Hepatocyte (in vitro differentiated cells): ENCODE results near the gene FGF3. TPM values are rescaled to one million over a fixed set of nuclear protein-coding genes. Genes with fewer than 3 reads are reported as not detected.

Experiments used
- DNase-seq: peaks from one replicate; pipeline ENCODE4 v3.0.0-alpha.2; 2016; ENCODE audit warnings: low spot score
- H2AFZ ChIP-seq: fragments of 200-600 bp; sonication (generic); 2 replicates; pipeline ENCODE4 v1.6.0; 2016; ENCODE audit warnings: antibody characterized with exemption, mild to moderate bottlenecking
- H3K27ac ChIP-seq: fragments of 200-600 bp; sonication (generic); 2 replicates; pipeline ENCODE4 v1.5.1; 2016; ENCODE audit warnings: mild to moderate bottlenecking
- H3K27me3 ChIP-seq: fragments of 200-600 bp; sonication (generic); 2 replicates; pipeline ENCODE4 v1.6.1; 2016
- H3K36me3 ChIP-seq: fragments of 200-600 bp; sonication (generic); replicated peaks from 2 replicates; pipeline ENCODE4 v1.5.1; 2016; ENCODE audit warnings: low read depth; ENCODE audit not compliant: insufficient read depth
- H3K4me1 ChIP-seq: fragments of 200-600 bp; sonication (generic); 2 replicates; pipeline ENCODE4 v1.5.1; 2016; ENCODE audit warnings: mild to moderate bottlenecking, moderate library complexity; ENCODE audit not compliant: insufficient read depth
- H3K4me2 ChIP-seq: fragments of 200-600 bp; sonication (generic); 2 replicates; pipeline ENCODE4 v1.6.0; 2016
- H3K4me3 ChIP-seq: fragments of 200-600 bp; sonication (generic); 2 replicates; pipeline ENCODE4 v1.5.1; 2016; ENCODE audit warnings: mild to moderate bottlenecking
- H3K79me2 ChIP-seq: fragments of 200-600 bp; sonication (generic); 2 replicates; pipeline ENCODE4 v1.6.0; 2017; ENCODE audit warnings: mild to moderate bottlenecking
- H3K9me2 ChIP-seq: fragments of 200-600 bp; sonication (generic); replicated peaks from 2 replicates; pipeline ENCODE4 v1.6.0; 2017; ENCODE audit warnings: mild to moderate bottlenecking; ENCODE audit not compliant: insufficient read depth
- H3K9me3 ChIP-seq: fragments of 200-600 bp; sonication (generic); 2 replicates; pipeline ENCODE4 v1.5.1; 2016; ENCODE audit warnings: low read depth, mild to moderate bottlenecking
- H4K20me1 ChIP-seq: fragments of 200-600 bp; sonication (generic); 2 replicates; pipeline ENCODE4 v1.6.0; 2016; ENCODE audit warnings: mild to moderate bottlenecking; ENCODE audit not compliant: insufficient read depth, poor library complexity, severe bottlenecking
- CTCF ChIP-seq: fragments of 200-600 bp; sonication (generic); IDR thresholded peaks from 2 replicates; pipeline ENCODE4 v1.5.1; 2016; ENCODE audit warnings: antibody characterized with exemption, mild to moderate bottlenecking; ENCODE audit not compliant: poor library complexity
- EZH2 ChIP-seq: fragments of 200-600 bp; sonication (generic); IDR thresholded peaks from 2 replicates; pipeline ENCODE4 v1.6.1; 2016; ENCODE audit warnings: antibody characterized with exemption, mild to moderate bottlenecking, borderline replicate concordance
- EZH2phosphoT487 ChIP-seq: fragments of 200-600 bp; sonication (generic); IDR thresholded peaks from one replicate; pipeline ENCODE4 v1.6.1; 2018; ENCODE audit warnings: antibody characterized with exemption, mild to moderate bottlenecking, low read depth, moderate library complexity; ENCODE audit not compliant: unreplicated experiment, severe bottlenecking
- WGBS: methylation state at CpG from one replicate; pipeline ENCODE4 v1.1.6; 2016; ENCODE audit warnings: low lambda C conversion rate; ENCODE audit errors: missing lambda C conversion rate; 5-methylcytosine and 5-hydroxymethylcytosine counted together
- polyA plus RNA-seq: library from polyadenylated mRNA; unstranded; fragments of >200 nt; fragmentation: Nextera tagmentation; extraction: Ambion mirVana; gene quantifications from 2 replicates; pipeline ENCODE4 v1.2.1, GENCODE V29; 2016
- total RNA-seq: library from RNA; depleted of rRNA; stranded (reverse); fragments of >200 nt; gene quantifications from 2 replicates; pipeline ENCODE4 v1.2.3, GENCODE V29; 2014

Gene FGF3
- total and polyA plus RNA-seq, 2 experiments from 2014 or later: not detected

GRCh38 chr11:69814902-69815301, 4.3 kb downstream of the FGF3 start:
- no peaks in the 10 kb centered on the region for H3K9me2 ChIP-seq
- no peak overlapping the region for H3K27ac ChIP-seq
- H3K27me3 ChIP-seq: peaks cover 55% of the 10 kb centered on the region
- no peak for DNase-seq
- no peaks in the 10 kb centered on the region for H4K20me1 ChIP-seq
- H3K9me3 ChIP-seq: no peaks in the 10 kb centered on the region
- no peaks in the 10 kb centered on the region for H3K36me3 ChIP-seq
- H2AFZ ChIP-seq: no peak overlapping the region
- no peak for TF ChIP-seq EZH2phosphoT487
- no peak for TF ChIP-seq EZH2
- TF ChIP-seq CTCF: no peak
- H3K4me1 ChIP-seq: peaks cover 12% of the 10 kb centered on the region
- H3K4me2 ChIP-seq: no peak overlapping the region
- H3K4me3 ChIP-seq: no peak overlapping the region
- H3K79me2 ChIP-seq: no peaks in the 10 kb centered on the region

GRCh38 chr11:69814411-69814810, 4.8 kb downstream of the FGF3 start:
- H3K9me3 ChIP-seq: no peaks in the 10 kb centered on the region
- peaks cover 12% of the 10 kb centered on the region for H3K4me1 ChIP-seq
- H2AFZ ChIP-seq: no peak overlapping the region
- no peak overlapping the region for H3K4me2 ChIP-seq
- H3K27me3 ChIP-seq: peaks cover 51% of the 10 kb centered on the region
- H3K4me3 ChIP-seq: no peak overlapping the region
- H3K9me2 ChIP-seq: no peaks in the 10 kb centered on the region
- H3K27ac ChIP-seq: no peak overlapping the region
- 60% methylated on average over 7 of the region's 7 CpGs for WGBS
- no peaks in the 10 kb centered on the region for H3K79me2 ChIP-seq
- no peaks in the 10 kb centered on the region for H4K20me1 ChIP-seq
- no peaks in the 10 kb centered on the region for H3K36me3 ChIP-seq
- no peak for DNase-seq
- TF ChIP-seq EZH2 (no peak), EZH2phosphoT487 (no peak), CTCF (no peak)

GRCh38 chr11:69813839-69814238, 5.4 kb downstream of the FGF3 start:
- H3K4me3 ChIP-seq: no peak overlapping the region
- peaks cover 47% of the 10 kb centered on the region for H3K27me3 ChIP-seq

More at GRCh38 chr11:69813839-69814238, 5.4 kb downstream of the FGF3 start:
- Histone ChIP-seq H4K20me1 (no peaks in the 10 kb centered on the region), H2AFZ (no peak overlapping the region), H3K9me2 (no peaks in the 10 kb centered on the region), H3K9me3 (no peaks in the 10 kb centered on the region), H3K79me2 (no peaks in the 10 kb centered on the region), H3K4me1 (peaks cover 12% of the 10 kb centered on the region), H3K27ac (no peak overlapping the region), H3K36me3 (no peaks in the 10 kb centered on the region), H3K4me2 (no peak overlapping the region)
- TF ChIP-seq EZH2 (no peak), CTCF (no peak), EZH2phosphoT487 (no peak)
- no peak for DNase-seq
- 85% methylated on average over 2 of the region's 2 CpGs for whole genome bisulfite sequencing
